ENCODE measurements around the gene ANKS1B. TPM values are rescaled to one million over a fixed set of nuclear protein-coding genes. Genes with fewer than 3 reads are reported as not detected.
"Not testable (repeated sequence)": the region's sequence is repeated elsewhere in the genome, so short reads cannot be mapped to it uniquely, and the experiment has no call there.

ANKS1B gene
- total and polyA plus RNA-seq, 5 donors = 0.43 to 7.4 (median 3.3) TPM

DNA sequence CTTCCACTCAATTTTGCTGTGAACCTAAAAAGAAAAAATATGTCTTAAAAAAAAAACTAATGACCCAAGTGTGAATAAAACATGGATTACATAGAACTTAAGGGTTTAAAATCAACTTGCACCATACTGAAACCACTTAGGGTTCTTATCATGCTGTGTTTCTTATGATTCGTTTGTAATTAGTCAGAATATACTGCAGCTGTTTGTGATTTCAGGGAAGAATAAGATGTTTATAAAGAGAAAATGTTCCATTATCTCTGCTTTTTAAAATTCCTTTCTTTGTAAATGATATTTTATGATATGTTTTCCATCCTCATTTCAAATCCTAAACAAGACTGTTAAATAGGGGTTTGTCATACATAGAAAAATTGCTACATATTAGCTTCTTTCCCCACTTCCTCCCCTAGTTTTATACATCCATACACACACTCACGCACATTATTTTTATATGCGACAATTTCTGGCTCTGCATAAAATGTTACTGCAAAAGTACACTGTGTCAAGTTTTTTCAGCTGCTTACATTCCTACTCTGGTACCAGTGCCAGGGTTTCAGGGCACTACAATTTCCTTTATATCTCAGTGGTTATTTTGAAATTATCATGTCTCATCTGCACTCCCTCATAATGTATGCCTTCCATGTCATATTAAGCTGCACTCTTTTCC, 612.3 kb downstream of the ANKS1B start:
- intact Hi-C loops (cut with DNase I) = no loop called here
- no peak overlapping the region for H3K27ac ChIP-seq (ENCODE audit: low read length)
- H3K9me3 ChIP-seq (ENCODE audit: control insufficient read depth, low read length) = no peaks in the 10 kb centered on the region
- DNase-seq (no peak), ATAC-seq (no peak)
- H3K4me1 ChIP-seq (ENCODE audit: control insufficient read depth, insufficient read depth, low read length) = no peaks in the 10 kb centered on the region
- 51% methylated on average over 3 of the region's 3 CpGs for WGBS
- no peak overlapping the region for H3K4me3 ChIP-seq (ENCODE audit: low read length)
- no peaks in the 10 kb centered on the region for H3K27me3 ChIP-seq (ENCODE audit: control insufficient read depth, insufficient read depth)

DNA sequence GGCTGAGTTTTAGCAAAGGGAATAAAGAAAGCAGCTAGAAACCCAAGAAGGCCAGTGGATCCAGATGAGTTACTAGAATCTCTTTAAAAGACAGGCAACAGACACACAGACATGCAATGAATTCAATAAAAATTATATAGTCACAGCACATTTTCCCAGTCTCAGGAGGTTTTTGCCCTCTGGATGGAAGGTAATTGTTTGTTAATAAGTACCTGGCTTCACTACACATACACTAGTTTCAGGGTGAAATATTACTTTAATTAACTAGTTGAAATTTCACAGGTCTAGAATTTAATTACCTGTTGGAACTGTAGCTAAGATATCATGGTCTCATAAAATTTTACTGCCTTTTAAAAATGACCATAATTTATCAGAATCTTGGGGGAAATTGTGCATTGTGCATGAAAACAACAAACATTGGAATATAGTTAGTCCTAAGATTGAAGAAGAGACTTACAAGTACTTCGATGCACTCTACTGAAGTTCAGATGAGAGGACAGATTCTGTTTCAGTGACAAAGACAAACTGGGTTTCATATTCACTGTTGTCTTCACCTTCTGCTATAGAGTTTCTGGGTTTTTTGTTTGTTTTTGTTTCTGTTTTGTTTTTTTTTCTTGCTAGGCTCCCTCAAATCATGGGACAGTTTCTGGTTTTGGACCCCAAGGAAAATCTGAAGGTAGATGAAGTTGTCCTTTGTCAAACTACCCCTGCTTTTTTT, 614.2 kb downstream of the ANKS1B start:
- intact Hi-C loops (cut with DNase I) = no loop called here
- Histone ChIP-seq H3K9me3 (ENCODE audit: control insufficient read depth, low read length) (no peaks in the 10 kb centered on the region), H3K27me3 (ENCODE audit: control insufficient read depth, insufficient read depth) (no peaks in the 10 kb centered on the region), H3K27ac (ENCODE audit: low read length) (no peak overlapping the region), H3K4me1 (ENCODE audit: control insufficient read depth, insufficient read depth, low read length) (no peaks in the 10 kb centered on the region), H3K4me3 (ENCODE audit: low read length) (no peak overlapping the region)
- DNase-seq = no peak
- no peak for ATAC-seq
- 89% methylated on average over 1 of the region's 1 CpG for WGBS

DNA sequence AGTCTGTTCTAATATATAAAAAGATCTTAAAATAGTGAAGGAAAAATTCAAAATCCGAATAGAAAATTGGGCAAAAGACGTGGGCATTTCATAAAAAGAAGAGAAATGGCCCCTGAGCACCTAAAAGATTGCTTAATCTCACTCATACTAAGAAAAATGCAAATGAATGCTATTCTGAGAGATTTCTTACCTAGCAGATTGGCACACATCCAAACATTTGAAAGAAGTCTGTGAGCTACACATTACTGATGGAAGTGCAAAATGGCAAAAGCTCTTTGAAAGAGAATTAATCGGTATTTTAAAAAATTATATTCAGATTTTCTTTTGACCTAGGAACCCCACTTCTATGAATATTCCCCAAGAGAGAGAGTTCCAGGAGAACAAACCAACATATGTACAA, 617.6 kb downstream of the ANKS1B start:
- DNase-seq (no peak), ATAC-seq (no peak)
- 79% methylated on average over 3 of the region's 3 CpGs for WGBS
- H3K4me3 ChIP-seq (ENCODE audit: low read length) = no peak overlapping the region
- no peak overlapping the region for H3K27ac ChIP-seq (ENCODE audit: low read length)
- H3K4me1 ChIP-seq (ENCODE audit: control insufficient read depth, insufficient read depth, low read length) = no peaks in the 10 kb centered on the region
- H3K9me3 ChIP-seq (ENCODE audit: control insufficient read depth, low read length) = no peaks in the 10 kb centered on the region
- intact Hi-C loops (cut with DNase I) = no loop called here
- H3K27me3 ChIP-seq (ENCODE audit: control insufficient read depth, insufficient read depth) = no peaks in the 10 kb centered on the region

DNA sequence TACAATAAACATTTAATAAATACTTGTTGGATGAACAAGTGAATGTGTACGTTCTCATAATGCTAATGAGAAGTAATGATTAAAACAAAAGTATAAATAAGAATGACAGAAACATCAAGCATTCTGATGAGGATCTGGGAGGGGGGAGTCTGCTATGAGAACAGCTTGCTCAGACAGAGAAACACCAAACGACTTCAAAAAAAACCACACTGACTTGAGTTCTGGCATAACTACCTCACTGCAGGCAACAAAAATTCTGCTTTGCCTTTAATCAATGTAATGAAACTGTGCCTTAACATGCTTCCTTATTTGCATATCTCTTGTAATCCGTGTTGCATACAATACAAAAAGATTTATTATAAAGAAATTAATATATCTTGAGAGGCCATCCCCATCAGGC, 632.5 kb downstream of the ANKS1B start:
- DNase-seq = no peak
- intact Hi-C loops (cut with DNase I) = no loop called here
- WGBS = 49% methylated on average over 3 of the region's 3 CpGs
- H3K9me3 ChIP-seq (ENCODE audit: control insufficient read depth, low read length) = no peaks in the 10 kb centered on the region
- H3K27me3 ChIP-seq (ENCODE audit: control insufficient read depth, insufficient read depth) = no peaks in the 10 kb centered on the region
- H3K4me3 ChIP-seq (ENCODE audit: low read length) = no peak overlapping the region
- no peak for ATAC-seq
- no peaks in the 10 kb centered on the region for H3K4me1 ChIP-seq (ENCODE audit: control insufficient read depth, insufficient read depth, low read length)
- no peak overlapping the region for H3K27ac ChIP-seq (ENCODE audit: low read length)

DNA sequence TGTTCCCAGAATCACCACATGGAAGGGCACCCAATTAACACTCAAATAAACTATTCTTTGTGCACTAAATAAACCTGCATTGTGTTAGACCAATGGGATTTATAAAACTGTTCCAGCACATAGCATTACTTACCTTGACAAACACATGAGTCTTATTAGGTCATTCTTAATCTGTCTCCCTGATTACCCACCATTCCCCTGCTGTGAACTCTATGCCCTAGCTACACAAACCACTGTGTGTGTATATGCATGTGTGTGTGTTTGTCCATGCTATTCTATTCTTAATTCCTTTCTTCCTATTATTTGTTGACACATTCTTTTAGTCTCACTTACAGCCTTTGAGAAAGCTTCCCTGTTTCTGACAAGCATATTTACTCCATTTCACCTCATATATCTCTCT, 640.8 kb downstream of the ANKS1B start:
- Histone ChIP-seq H3K27ac (ENCODE audit: low read length) (no peak overlapping the region), H3K4me3 (ENCODE audit: low read length) (no peak overlapping the region), H3K9me3 (ENCODE audit: control insufficient read depth, low read length) (no peaks in the 10 kb centered on the region), H3K4me1 (ENCODE audit: control insufficient read depth, insufficient read depth, low read length) (no peaks in the 10 kb centered on the region), H3K27me3 (ENCODE audit: control insufficient read depth, insufficient read depth) (no peaks in the 10 kb centered on the region)
- no peak for DNase-seq
- ATAC-seq = no peak
- intact Hi-C loops (cut with DNase I) = no loop called here

DNA sequence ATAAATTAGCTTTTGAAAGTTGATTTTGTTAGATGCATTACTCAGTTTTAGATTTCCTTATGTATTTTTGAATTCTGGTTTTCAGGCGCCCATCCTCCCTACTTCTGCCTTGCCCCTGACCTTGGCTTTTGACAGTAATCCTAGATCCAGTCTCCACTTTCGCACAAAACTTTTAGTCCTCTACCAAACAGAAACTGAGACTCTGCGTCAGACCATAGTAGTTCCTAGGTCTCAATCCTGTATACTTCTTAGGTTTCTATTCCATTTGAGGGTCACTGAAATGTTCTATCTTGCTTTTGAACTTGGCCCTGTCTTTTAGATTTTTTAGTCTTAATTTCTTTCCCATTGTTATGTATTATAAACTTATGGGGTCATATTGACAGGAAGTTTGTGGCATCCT, 645.1 kb downstream of the ANKS1B start:
- Histone ChIP-seq H3K27ac (ENCODE audit: low read length) (no peak overlapping the region), H3K4me1 (ENCODE audit: control insufficient read depth, insufficient read depth, low read length) (no peaks in the 10 kb centered on the region), H3K9me3 (ENCODE audit: control insufficient read depth, low read length) (no peaks in the 10 kb centered on the region), H3K27me3 (ENCODE audit: control insufficient read depth, insufficient read depth) (no peaks in the 10 kb centered on the region), H3K4me3 (ENCODE audit: low read length) (no peak overlapping the region)
- DNase-seq (no peak), ATAC-seq (no peak)
- 94% methylated on average over 3 of the region's 3 CpGs for WGBS
- intact Hi-C loops (cut with DNase I) = no loop called here

DNA sequence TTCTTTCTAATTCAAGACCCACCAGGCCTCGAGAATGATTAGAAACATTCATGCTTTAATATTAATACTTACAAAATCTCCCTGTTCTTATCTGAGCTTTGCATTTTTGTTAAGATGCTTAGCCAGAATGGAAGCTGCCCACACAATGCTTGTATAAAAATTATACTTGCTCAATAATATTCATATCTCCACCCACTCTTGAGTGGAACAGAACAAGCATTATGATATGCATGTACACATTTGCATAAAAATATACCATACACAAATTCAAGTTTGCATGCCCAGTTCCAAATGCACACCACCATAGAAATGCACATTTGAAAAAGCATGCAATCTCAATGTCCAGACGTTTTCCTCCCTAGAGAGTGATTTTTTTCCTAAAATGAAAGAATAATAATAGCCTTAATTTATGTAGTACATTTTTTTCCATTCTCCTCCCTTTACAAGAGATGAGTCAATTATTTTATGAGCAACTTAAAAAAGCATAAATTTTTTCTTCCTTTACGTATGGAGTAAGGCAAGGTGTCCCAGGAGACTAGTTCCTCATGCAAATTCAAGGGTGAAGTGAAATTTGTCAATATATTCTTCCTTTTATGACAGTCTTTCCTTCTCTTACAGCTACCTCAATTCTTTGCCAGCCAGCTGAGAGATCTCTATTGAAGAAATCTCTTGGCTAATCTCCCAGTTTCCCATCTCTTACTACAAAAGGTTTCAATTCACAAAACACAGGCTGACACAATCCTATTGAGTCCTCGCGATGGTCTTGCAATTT, 650.3 kb downstream of the ANKS1B start:
- DNase-seq (no peak), ATAC-seq (no peak)
- Histone ChIP-seq H3K27ac (ENCODE audit: low read length) (no peak overlapping the region), H3K4me3 (ENCODE audit: low read length) (no peak overlapping the region), H3K9me3 (ENCODE audit: control insufficient read depth, low read length) (no peaks in the 10 kb centered on the region), H3K27me3 (ENCODE audit: control insufficient read depth, insufficient read depth) (no peaks in the 10 kb centered on the region), H3K4me1 (ENCODE audit: control insufficient read depth, insufficient read depth, low read length) (no peaks in the 10 kb centered on the region)
- 44% methylated on average over 5 of the region's 5 CpGs for WGBS
- intact Hi-C loops (cut with DNase I) = no loop called here

DNA sequence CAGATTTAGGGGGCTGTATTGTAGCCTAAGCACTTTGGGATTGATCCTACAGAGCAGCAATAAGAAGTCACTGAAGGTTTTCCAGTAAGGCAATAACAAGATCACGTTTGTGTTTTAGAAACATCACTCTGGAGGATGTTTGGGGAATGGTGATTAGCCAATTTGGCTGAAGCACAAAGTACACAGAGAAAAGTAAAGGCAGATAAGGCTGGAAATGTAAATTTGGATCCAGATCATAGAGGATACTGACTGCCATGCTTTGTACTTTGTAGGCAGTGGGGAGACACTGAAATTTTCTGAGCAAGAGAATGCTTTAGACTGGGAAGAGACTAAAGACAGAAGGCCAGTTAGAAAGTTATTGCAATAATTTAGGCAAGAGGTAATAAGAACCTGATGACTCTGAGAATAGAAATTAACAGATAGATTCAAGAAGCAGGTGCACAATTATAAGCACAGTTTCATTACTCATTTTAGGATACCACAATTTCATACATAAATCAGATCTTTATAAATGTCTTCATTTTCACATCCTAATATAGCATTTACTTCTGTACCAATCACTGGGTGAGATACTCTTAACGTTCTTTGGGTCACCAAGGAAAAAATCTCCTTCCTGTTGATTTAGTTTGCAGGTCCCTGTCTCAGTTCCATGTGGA, 651.7 kb downstream of the ANKS1B start:
- Histone ChIP-seq H3K9me3 (ENCODE audit: control insufficient read depth, low read length) (no peaks in the 10 kb centered on the region), H3K27me3 (ENCODE audit: control insufficient read depth, insufficient read depth) (no peaks in the 10 kb centered on the region), H3K27ac (ENCODE audit: low read length) (no peak overlapping the region), H3K4me1 (ENCODE audit: control insufficient read depth, insufficient read depth, low read length) (no peaks in the 10 kb centered on the region), H3K4me3 (ENCODE audit: low read length) (no peak overlapping the region)
- DNase-seq (no peak), ATAC-seq (no peak)
- 28% methylated on average over 2 of the region's 2 CpGs for WGBS
- intact Hi-C loops (cut with DNase I) = no loop called here

DNA sequence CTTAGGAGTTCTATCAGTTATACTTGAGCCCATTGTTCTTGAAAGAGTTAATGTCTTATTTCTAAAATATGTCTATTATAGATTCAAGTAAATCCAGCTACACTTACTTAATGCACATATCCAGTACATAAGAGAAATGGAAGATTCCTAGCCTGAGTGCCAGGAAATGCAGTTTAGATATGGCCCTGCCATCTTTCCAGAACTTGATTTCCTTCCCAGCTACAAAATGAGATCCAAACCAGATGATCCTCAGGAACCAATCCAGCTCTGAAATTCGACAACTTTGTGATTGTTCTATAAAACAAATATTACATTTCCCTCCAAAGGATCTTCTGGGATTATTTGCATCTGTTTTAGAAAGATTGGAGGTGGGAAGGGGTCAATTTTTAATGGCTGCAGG, 654.5 kb downstream of the ANKS1B start:
- no peak overlapping the region for H3K4me3 ChIP-seq (ENCODE audit: low read length)
- intact Hi-C loops (cut with DNase I) = no loop called here
- WGBS = 23% methylated on average over 1 of the region's 1 CpG
- no peaks in the 10 kb centered on the region for H3K27me3 ChIP-seq (ENCODE audit: control insufficient read depth, insufficient read depth)
- DNase-seq (no peak), ATAC-seq (no peak)
- no peaks in the 10 kb centered on the region for H3K9me3 ChIP-seq (ENCODE audit: control insufficient read depth, low read length)
- no peak overlapping the region for H3K27ac ChIP-seq (ENCODE audit: low read length)
- H3K4me1 ChIP-seq (ENCODE audit: control insufficient read depth, insufficient read depth, low read length) = no peaks in the 10 kb centered on the region

DNA sequence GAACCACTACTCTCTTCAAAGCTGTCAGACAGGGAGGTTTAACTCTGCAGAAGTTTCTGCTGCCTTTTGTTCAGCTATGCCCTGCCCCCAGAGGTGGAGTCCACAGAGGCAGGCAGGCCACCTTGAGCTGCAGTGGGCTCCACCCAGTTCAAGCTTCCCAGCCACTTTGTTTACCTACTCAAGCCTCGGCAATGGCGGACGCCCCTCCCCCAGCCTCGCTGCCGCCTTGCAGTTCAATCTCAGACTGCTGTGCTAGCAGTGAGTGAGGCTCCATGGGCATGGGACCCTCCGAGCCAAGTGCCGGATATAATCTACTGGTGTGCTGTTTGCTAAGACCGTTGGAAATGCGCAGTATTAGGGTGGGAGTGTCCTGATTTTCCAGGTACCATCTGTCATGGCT, 663.5 kb downstream of the ANKS1B start:
- WGBS = 91% methylated on average over 9 of the region's 9 CpGs
- H3K4me3 ChIP-seq (ENCODE audit: low read length); H3K9me3 ChIP-seq (ENCODE audit: control insufficient read depth, low read length); H3K4me1 ChIP-seq (ENCODE audit: control insufficient read depth, insufficient read depth, low read length); H3K27ac ChIP-seq (ENCODE audit: low read length); H3K27me3 ChIP-seq (ENCODE audit: control insufficient read depth, insufficient read depth); DNase-seq; intact Hi-C loops (cut with DNase I); ATAC-seq: not testable (repeated sequence)

DNA sequence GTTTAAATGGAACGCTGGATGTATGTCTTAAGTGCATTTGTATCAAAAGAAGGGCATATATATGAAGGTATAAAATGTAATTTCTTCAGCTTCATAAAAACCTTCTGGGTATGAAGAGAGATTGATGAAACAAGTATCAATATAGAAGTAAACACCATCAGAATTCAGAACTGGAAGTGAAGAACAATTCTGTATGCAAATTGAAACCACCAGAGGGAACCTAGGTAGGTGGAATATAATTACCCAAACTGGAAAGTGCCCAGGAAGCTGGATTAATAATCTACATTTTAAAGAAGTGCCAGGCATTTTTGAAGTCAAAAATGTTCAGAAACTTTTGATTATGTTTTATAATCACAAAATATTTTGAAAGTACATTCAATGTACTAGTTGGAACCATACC, 673.4 kb downstream of the ANKS1B start:
- DNase-seq (no peak), ATAC-seq (no peak)
- Histone ChIP-seq H3K4me3 (ENCODE audit: low read length) (no peak overlapping the region), H3K9me3 (ENCODE audit: control insufficient read depth, low read length) (no peaks in the 10 kb centered on the region), H3K27me3 (ENCODE audit: control insufficient read depth, insufficient read depth) (no peaks in the 10 kb centered on the region), H3K4me1 (ENCODE audit: control insufficient read depth, insufficient read depth, low read length) (no peaks in the 10 kb centered on the region), H3K27ac (ENCODE audit: low read length) (no peak overlapping the region)
- 88% methylated on average over 1 of the region's 1 CpG for WGBS
- intact Hi-C loops (cut with DNase I) = no loop called here

Measured in right cardiac atrium (tissue), 5 donors.